ENCODE measurements around the gene CADM2. TPM values are rescaled to one million over a fixed set of nuclear protein-coding genes. Genes with fewer than 3 reads are reported as not detected.
"Not testable (repeated sequence)": the region's sequence is repeated elsewhere in the genome, so short reads cannot be mapped to it uniquely, and the experiment has no call there.

The CADM2 gene
- total and polyA plus RNA-seq, 2 experiments from 2014 or later = 0.09 TPM; not detected in 1

- Histone ChIP-seq H3K27ac (no peak overlapping the region), H3K4me2 (ENCODE audit: unreplicated experiment) (no peak overlapping the region), H3K36me3 (ENCODE audit: low read depth) (no peaks in the 10 kb centered on the region), H4K20me1 (ENCODE audit: insufficient read depth) (no peaks in the 10 kb centered on the region), H3K79me2 (ENCODE audit: insufficient read depth) (no peaks in the 10 kb centered on the region), H3K9ac (no peak overlapping the region), H2AFZ (no peak overlapping the region), H3K9me3 (ENCODE audit: low read depth) (no peaks in the 10 kb centered on the region), H3K4me3 (no peak overlapping the region), H3K9me2 (ENCODE audit: insufficient read depth) (no peaks in the 10 kb centered on the region), H3K27me3 (replicated peaks; ENCODE audit: insufficient read depth) (no peaks in the 10 kb centered on the region), H3F3A (ENCODE audit: insufficient read depth) (no peaks in the 10 kb centered on the region), H3K4me1 (ENCODE audit: insufficient read depth) (no peaks in the 10 kb centered on the region)
- TF ChIP-seq EZH2 (IDR thresholded peaks at IDR 0.05; ENCODE audit: insufficient read depth, poor library complexity, severe bottlenecking) (no peak), EZH2phosphoT487 (IDR thresholded peaks at IDR 0.05; ENCODE audit: insufficient read depth, low read depth) (no peak)
- in situ Hi-C loops (cut with MboI) = no loop called here
- 42 to 50% methylated on average over 4 of the region's 4 CpGs for WGBS, 2 experiments (ENCODE audit: low coverage in 1 of 2, low lambda C conversion rate in 2 of 2, missing lambda C conversion rate in 2 of 2)
- DNase-seq = no peak
These were observed 539.4 kb downstream of the CADM2 start for GRCh38 chr3:85498177-85498576.

GRCh38 chr3:85502148-85502875 lies 543.5 kb downstream of the CADM2 start:
- in situ Hi-C loops (cut with MboI) = no loop called here
- Histone ChIP-seq H4K20me1 (ENCODE audit: insufficient read depth) (no peaks in the 10 kb centered on the region), H3F3A (ENCODE audit: insufficient read depth) (no peaks in the 10 kb centered on the region), H2AFZ (no peak overlapping the region), H3K9me3 (ENCODE audit: low read depth) (no peaks in the 10 kb centered on the region), H3K9me2 (ENCODE audit: insufficient read depth) (no peaks in the 10 kb centered on the region), H3K4me1 (ENCODE audit: insufficient read depth) (no peaks in the 10 kb centered on the region), H3K27me3 (replicated peaks; ENCODE audit: insufficient read depth) (no peaks in the 10 kb centered on the region), H3K79me2 (ENCODE audit: insufficient read depth) (no peaks in the 10 kb centered on the region), H3K9ac (no peak overlapping the region), H3K4me3 (no peak overlapping the region), H3K27ac (no peak overlapping the region), H3K36me3 (ENCODE audit: low read depth) (no peaks in the 10 kb centered on the region), H3K4me2 (ENCODE audit: unreplicated experiment) (no peak overlapping the region)
- WGBS, 2 experiments (ENCODE audit: low coverage in 1 of 2, low lambda C conversion rate in 2 of 2, missing lambda C conversion rate in 2 of 2) = 1 to 2% methylated on average over 2 of the region's 2 CpGs
- no peak for TF ChIP-seq EZH2phosphoT487 (IDR thresholded peaks at IDR 0.05; ENCODE audit: insufficient read depth, low read depth)
- no peak for TF ChIP-seq EZH2 (IDR thresholded peaks at IDR 0.05; ENCODE audit: insufficient read depth, poor library complexity, severe bottlenecking)
- DNase-seq = no peak

GRCh38 chr3:85504129-85504784 lies 545.5 kb downstream of the CADM2 start:
- H3K4me1 ChIP-seq (ENCODE audit: insufficient read depth); H3K9ac ChIP-seq; in situ Hi-C loops (cut with MboI); H3K4me2 ChIP-seq (ENCODE audit: unreplicated experiment); H3K9me3 ChIP-seq (ENCODE audit: low read depth); H3K4me3 ChIP-seq; DNase-seq; H2AFZ ChIP-seq; H4K20me1 ChIP-seq (ENCODE audit: insufficient read depth); H3K79me2 ChIP-seq (ENCODE audit: insufficient read depth); H3K27ac ChIP-seq; H3F3A ChIP-seq (ENCODE audit: insufficient read depth); H3K27me3 ChIP-seq (replicated peaks; ENCODE audit: insufficient read depth); H3K9me2 ChIP-seq (ENCODE audit: insufficient read depth); H3K36me3 ChIP-seq (ENCODE audit: low read depth): not testable (repeated sequence)
- WGBS, 2 experiments (ENCODE audit: low coverage in 1 of 2, low lambda C conversion rate in 2 of 2, missing lambda C conversion rate in 2 of 2) = 68 to 78% methylated on average over 21 to 33 of the region's 33 CpGs

GRCh38 chr3:85504785-85505511 lies 546.2 kb downstream of the CADM2 start:
- H3K9me2 ChIP-seq (ENCODE audit: insufficient read depth); H3K79me2 ChIP-seq (ENCODE audit: insufficient read depth); in situ Hi-C loops (cut with MboI); H3K27ac ChIP-seq; H3K27me3 ChIP-seq (replicated peaks; ENCODE audit: insufficient read depth); H3K4me1 ChIP-seq (ENCODE audit: insufficient read depth); H3K9ac ChIP-seq; H3F3A ChIP-seq (ENCODE audit: insufficient read depth); H3K4me2 ChIP-seq (ENCODE audit: unreplicated experiment); H3K36me3 ChIP-seq (ENCODE audit: low read depth); H3K4me3 ChIP-seq; H3K9me3 ChIP-seq (ENCODE audit: low read depth); DNase-seq; H2AFZ ChIP-seq; H4K20me1 ChIP-seq (ENCODE audit: insufficient read depth): not testable (repeated sequence)
- 71 to 73% methylated on average over 19 to 34 of the region's 41 CpGs for WGBS, 2 experiments (ENCODE audit: low coverage in 1 of 2, low lambda C conversion rate in 2 of 2, missing lambda C conversion rate in 2 of 2)

GRCh38 chr3:85507052-85507451 lies 548.3 kb downstream of the CADM2 start:
- H3K9ac ChIP-seq; H3K9me3 ChIP-seq (ENCODE audit: low read depth); H3K9me2 ChIP-seq (ENCODE audit: insufficient read depth); H3F3A ChIP-seq (ENCODE audit: insufficient read depth); H2AFZ ChIP-seq; H3K27ac ChIP-seq; H3K36me3 ChIP-seq (ENCODE audit: low read depth); in situ Hi-C loops (cut with MboI); H3K4me3 ChIP-seq; DNase-seq; H4K20me1 ChIP-seq (ENCODE audit: insufficient read depth); H3K4me2 ChIP-seq (ENCODE audit: unreplicated experiment); H3K79me2 ChIP-seq (ENCODE audit: insufficient read depth); H3K4me1 ChIP-seq (ENCODE audit: insufficient read depth); H3K27me3 ChIP-seq (replicated peaks; ENCODE audit: insufficient read depth): not testable (repeated sequence)
- 35 to 36% methylated on average over 5 of the region's 5 CpGs for WGBS, 2 experiments (ENCODE audit: low coverage in 1 of 2, low lambda C conversion rate in 2 of 2, missing lambda C conversion rate in 2 of 2)
